DOHH2 (cell line): ENCODE results near the gene CFAP61.

Experiments
- H3F3A ChIP-seq: fragments of 200-600 bp; sonication (generic), shearing (Covaris generic); 2 replicates; pipeline ENCODE4 v1.6.0; 2016; ENCODE audit warnings: antibody characterized with exemption, mild to moderate bottlenecking; ENCODE audit not compliant: control insufficient read depth, insufficient read depth
- H3K27ac ChIP-seq: fragments of 200-600 bp; sonication (generic); 2 replicates; pipeline ENCODE4 v1.5.1; 2014; ENCODE audit warnings: low read depth, mild to moderate bottlenecking, low read length, moderate library complexity
- H3K27me3 ChIP-seq: fragments of 200-600 bp; sonication (generic); 2 replicates; pipeline ENCODE4 v1.6.1; 2014; ENCODE audit warnings: mild to moderate bottlenecking, low read length, mixed read lengths; ENCODE audit not compliant: control insufficient read depth
- H3K36me3 ChIP-seq: fragments of 200-600 bp; sonication (generic); 2 replicates; pipeline ENCODE4 v1.6.1; 2014; ENCODE audit warnings: mild to moderate bottlenecking, low read length, moderate library complexity, mixed read lengths; ENCODE audit not compliant: control insufficient read depth
- H3K4me1 ChIP-seq: fragments of 200-600 bp; sonication (generic); 2 replicates; pipeline ENCODE4 v1.6.1; 2014; ENCODE audit warnings: mild to moderate bottlenecking, low read length, mixed read lengths; ENCODE audit not compliant: control insufficient read depth
- H3K4me2 ChIP-seq: fragments of 200-600 bp; sonication (generic); 2 replicates; pipeline ENCODE4 v1.6.0; 2014; ENCODE audit warnings: mild to moderate bottlenecking, low read length, moderate library complexity
- H3K4me3 ChIP-seq: fragments of 200-600 bp; sonication (generic); 2 replicates; pipeline ENCODE4 v1.5.1; 2014; ENCODE audit warnings: mild to moderate bottlenecking, low read length, mixed read lengths
- H3K79me2 ChIP-seq: fragments of 200-600 bp; sonication (generic); 2 replicates; pipeline ENCODE4 v1.6.1; 2014; ENCODE audit warnings: mild to moderate bottlenecking, low read length, mixed read lengths; ENCODE audit not compliant: control insufficient read depth
- H3K9me2 ChIP-seq: fragments of 200-600 bp; sonication (generic); replicated peaks from 2 replicates; pipeline ENCODE4 v1.6.1; 2014; ENCODE audit warnings: mild to moderate bottlenecking, low read length, mixed read lengths; ENCODE audit not compliant: control insufficient read depth
- H3K9me3 ChIP-seq: fragments of 200-600 bp; sonication (generic); 2 replicates; pipeline ENCODE4 v1.6.1; 2014; ENCODE audit warnings: antibody characterized with exemption, low read length, mixed read lengths; ENCODE audit not compliant: control insufficient read depth, insufficient read depth
- H4K20me1 ChIP-seq: fragments of 200-600 bp; sonication (generic); 2 replicates; pipeline ENCODE4 v1.6.0; 2014; ENCODE audit warnings: low read depth, mild to moderate bottlenecking, antibody characterized with exemption, low read length, moderate library complexity; ENCODE audit not compliant: control insufficient read depth, insufficient read depth
- CTCF ChIP-seq: fragments of 200-600 bp; sonication (generic); IDR thresholded peaks from one replicate; pipeline ENCODE4 v1.5.1; 2014; ENCODE audit warnings: antibody characterized with exemption, mild to moderate bottlenecking, low read depth, low read length; ENCODE audit not compliant: poor library complexity, severe bottlenecking
- EZH2phosphoT487 ChIP-seq: fragments of 200-600 bp; sonication (generic); IDR thresholded peaks from 2 replicates; pipeline ENCODE4 v1.6.1; 2017; ENCODE audit warnings: borderline replicate concordance, mild to moderate bottlenecking, antibody characterized with exemption, low read length, moderate library complexity, mixed read lengths

Gene CFAP61

GRCh38 chr20:20205141-20205861 is 153.0 kb downstream of the CFAP61 start:
- H3F3A ChIP-seq: no peaks in the 10 kb centered on the region
- no peak overlapping the region for H3K4me3 ChIP-seq
- H3K4me2 ChIP-seq: no peak overlapping the region
- H3K4me1 ChIP-seq: peaks cover 13% of the 10 kb centered on the region
- no peaks in the 10 kb centered on the region for H3K9me3 ChIP-seq
- peaks cover 9% of the 10 kb centered on the region; the same call in 1 of the 2 replicates for H3K27me3 ChIP-seq
- no peaks in the 10 kb centered on the region for H3K79me2 ChIP-seq
- H4K20me1 ChIP-seq: no peaks in the 10 kb centered on the region
- no peaks in the 10 kb centered on the region for H3K36me3 ChIP-seq
- H3K27ac ChIP-seq: no peak overlapping the region
- TF ChIP-seq CTCF (no peak), EZH2phosphoT487 (no peak)
- H3K9me2 ChIP-seq: no peaks in the 10 kb centered on the region

- Histone ChIP-seq H3K9me3 (no peaks in the 10 kb centered on the region), H3K4me2 (no peak overlapping the region), H3K36me3 (no peaks in the 10 kb centered on the region), H3K79me2 (no peaks in the 10 kb centered on the region), H3K27ac (no peak overlapping the region), H3K4me1 (peaks cover 12% of the 10 kb centered on the region), H3F3A (no peaks in the 10 kb centered on the region), H3K4me3 (no peak overlapping the region), H3K9me2 (no peaks in the 10 kb centered on the region), H3K27me3 (peaks cover 9% of the 10 kb centered on the region; the same call in 1 of the 2 replicates), H4K20me1 (no peaks in the 10 kb centered on the region)
- TF ChIP-seq CTCF (no peak), EZH2phosphoT487 (no peak)
These were observed 153.5 kb downstream of the CFAP61 start for GRCh38 chr20:20205862-20206236.

- no peak overlapping the region for H3K4me2 ChIP-seq
- no peaks in the 10 kb centered on the region for H3K36me3 ChIP-seq
These were observed 154.5 kb downstream of the CFAP61 start for GRCh38 chr20:20206788-20207187.

More at GRCh38 chr20:20206788-20207187, 154.5 kb downstream of the CFAP61 start:
- Histone ChIP-seq H3K9me3 (no peaks in the 10 kb centered on the region), H3K27ac (no peak overlapping the region), H3K4me3 (no peak overlapping the region), H3K79me2 (no peaks in the 10 kb centered on the region), H3K4me1 (0 out of 2 replicates have a peak, but pooled peaks cover 4% of the 10 kb centered on the region), H3K9me2 (no peaks in the 10 kb centered on the region), H3F3A (no peaks in the 10 kb centered on the region), H4K20me1 (no peaks in the 10 kb centered on the region), H3K27me3 (peaks cover 9% of the 10 kb centered on the region; the same call in 1 of the 2 replicates)
- TF ChIP-seq EZH2phosphoT487 (no peak), CTCF (no peak)
